CD4-positive, alpha-beta T cell (primary cell): ENCODE data around the gene PRDM16. TPM values are rescaled to one million over a fixed set of nuclear protein-coding genes. Genes with fewer than 3 reads are reported as not detected.

Experiments used
- ATAC-seq: fragments of 200-7000 bp; cut with Tn5 transposase; one replicate; pipeline ENCODE4 v1.10.0; 2022; ENCODE audit warnings: mild to moderate bottlenecking; ENCODE audit not compliant: poor library complexity
- CTCF ChIA-PET: fragments of 350-600 bp; sonication (Branson Sonifier 250); formaldehyde crosslinking; loops from one replicate; lab custom pipeline; 2021; ENCODE audit warnings: antibody characterized with exemption, inconsistent platforms; lab: Charles Lee
- POLR2A ChIA-PET: fragments of 350-600 bp; sonication (Branson Sonifier 250); formaldehyde crosslinking; loops from one replicate; lab custom pipeline; 2021; ENCODE audit warnings: antibody characterized with exemption, inconsistent platforms; lab: Charles Lee
- DNase-seq, 14 experiments: peaks; one replicate each; pipeline ENCODE4 v3.0.0-alpha.2; 2013 to 2020; ENCODE audit warnings: mixed read lengths in 2 of 14
- H3K27ac ChIP-seq, 2 donors: one replicate each; pipeline versions ENCODE4 v1.5.1 to v1.7.0; 2013; ENCODE audit warnings: low read length in 2 of 2, low read depth in 1 of 2, mild to moderate bottlenecking in 1 of 2
- H3K27me3 ChIP-seq, 2 experiments: 1 replicate in 1 of 2; 2 replicates in 1 of 2; pipeline versions ENCODE4 v1.6.1 to v1.7.0; 2013; ENCODE audit warnings: low read length in 2 of 2, control low read depth in 1 of 2, mild to moderate bottlenecking in 1 of 2, moderate library complexity in 1 of 2; ENCODE audit not compliant: insufficient read depth in 2 of 2, control insufficient read depth in 1 of 2
- H3K36me3 ChIP-seq: one replicate; pipeline ENCODE4 v1.6.1; 2013; ENCODE audit warnings: low read length, control low read depth; ENCODE audit not compliant: insufficient read depth
- H3K4me1 ChIP-seq: one replicate; pipeline ENCODE4 v1.6.1; 2013; ENCODE audit warnings: low read length, control low read depth; ENCODE audit not compliant: insufficient read depth
- H3K4me3 ChIP-seq: one replicate; pipeline ENCODE4 v1.5.1; 2013; ENCODE audit warnings: mild to moderate bottlenecking, low read length, moderate library complexity
- H3K9me3 ChIP-seq, 2 experiments: 1 replicate in 1 of 2; 2 replicates in 1 of 2; pipeline versions ENCODE4 v1.6.1 to v1.7.0; 2013; ENCODE audit warnings: low read length in 2 of 2, mild to moderate bottlenecking in 2 of 2, control low read depth in 1 of 2, moderate library complexity in 1 of 2; ENCODE audit not compliant: control insufficient read depth in 1 of 2, insufficient read depth in 1 of 2
- H3K27ac Mint-ChIP-seq: one replicate; pipeline ENCODE4 v1.8.0; 2020; ENCODE audit warnings: mixed read lengths
- H3K27me3 Mint-ChIP-seq: one replicate; pipeline ENCODE4 v1.8.0; 2021; ENCODE audit warnings: mixed read lengths
- H3K36me3 Mint-ChIP-seq: one replicate; pipeline ENCODE4 v1.8.0; 2021; ENCODE audit warnings: low read depth, mixed read lengths
- H3K4me1 Mint-ChIP-seq: one replicate; pipeline ENCODE4 v1.8.0; 2021; ENCODE audit warnings: low read depth, mixed read lengths
- H3K4me3 Mint-ChIP-seq: one replicate; pipeline ENCODE4 v1.8.0; 2020; ENCODE audit warnings: mild to moderate bottlenecking, mixed read lengths
- H3K9me3 Mint-ChIP-seq: one replicate; pipeline ENCODE4 v1.8.0; 2020; ENCODE audit warnings: mixed read lengths
- intact Hi-C, 2 experiments: fragments of 100-400 bp; cut with DNase I in 1 of 2; cut with micrococcal nuclease in 1 of 2; formaldehyde crosslinking; loops; one replicate each; pipeline versions ENCODE4 v1.15.1 to v1.9.0; 2023 to 2025; cut with DNase I, micrococcal nuclease
- total RNA-seq, 174 experiments: library from RNA in 2 of 174; stranded (reverse) in 2 of 174; gene quantifications; one replicate each; pipeline ENCODE4 v1.2.3 and lab custom pipeline; 2021 to 2026
- TF ChIP-seq, protein P1 (sequence below): fragments of 200-600 bp; IDR thresholded peaks from one replicate; pipeline ENCODE4 v1.8.0; 2022; ENCODE audit warnings: antibody characterized with exemption, mild to moderate bottlenecking

PRDM16 gene
- total RNA-seq, 2 experiments from 2014 or later, result not detected

DNA sequence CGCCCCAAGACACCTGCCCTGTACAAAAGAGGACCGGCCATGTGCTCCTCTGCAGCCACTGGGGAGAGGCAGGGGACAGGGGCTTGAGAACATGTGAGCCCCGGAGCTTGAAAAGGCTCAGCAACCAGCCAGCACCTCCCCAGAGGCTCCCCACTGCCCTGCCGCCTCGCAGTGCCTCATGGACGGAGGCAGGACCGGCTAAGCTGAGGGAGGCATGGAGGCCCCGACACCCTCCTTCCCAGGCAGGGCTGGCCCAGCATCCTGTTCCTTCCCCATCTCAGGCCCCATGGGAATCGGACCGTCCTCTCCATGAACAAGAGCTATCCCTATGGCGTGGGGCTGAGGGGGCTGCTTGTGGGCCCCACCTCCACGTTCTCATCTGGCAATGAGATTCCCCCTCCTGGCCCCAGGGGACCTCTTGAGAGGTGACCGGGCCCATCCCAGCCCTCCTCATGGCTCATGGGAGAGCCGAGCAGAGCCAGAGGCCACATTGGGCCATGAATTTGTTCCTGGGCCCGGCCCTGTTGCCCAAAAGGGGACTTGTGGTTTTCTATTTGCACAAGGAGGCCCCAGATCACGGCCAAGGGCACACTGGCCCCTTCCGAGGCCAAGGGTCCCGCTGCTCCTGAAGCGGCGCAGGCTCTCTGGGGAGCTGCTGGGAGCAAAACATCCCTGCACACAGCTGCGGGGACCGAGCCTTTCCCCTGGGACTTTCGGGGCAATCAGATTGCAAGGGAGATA is 320.3 kb downstream of the PRDM16 start:
- H3K27ac ChIP-seq, result no peak overlapping the region
- no peak overlapping the region for H3K4me3 ChIP-seq
- Mint-ChIP-seq H3K9me3 (no peaks in the 10 kb centered on the region), H3K4me1 (peaks cover 6% of the 10 kb centered on the region), H3K36me3 (no peaks in the 10 kb centered on the region), H3K27ac (no peak overlapping the region), H3K27me3 (peaks cover 21% of the 10 kb centered on the region), H3K4me3 (no peak overlapping the region)
- H3K4me1 ChIP-seq, result no peaks in the 10 kb centered on the region
- intact Hi-C loops, result no loop called here
- no peaks in the 10 kb centered on the region for H3K36me3 ChIP-seq
- peaks cover 16 to 22% of the 10 kb centered on the region in 2 experiments for H3K27me3 ChIP-seq
- TF ChIP-seq, protein P1, sequence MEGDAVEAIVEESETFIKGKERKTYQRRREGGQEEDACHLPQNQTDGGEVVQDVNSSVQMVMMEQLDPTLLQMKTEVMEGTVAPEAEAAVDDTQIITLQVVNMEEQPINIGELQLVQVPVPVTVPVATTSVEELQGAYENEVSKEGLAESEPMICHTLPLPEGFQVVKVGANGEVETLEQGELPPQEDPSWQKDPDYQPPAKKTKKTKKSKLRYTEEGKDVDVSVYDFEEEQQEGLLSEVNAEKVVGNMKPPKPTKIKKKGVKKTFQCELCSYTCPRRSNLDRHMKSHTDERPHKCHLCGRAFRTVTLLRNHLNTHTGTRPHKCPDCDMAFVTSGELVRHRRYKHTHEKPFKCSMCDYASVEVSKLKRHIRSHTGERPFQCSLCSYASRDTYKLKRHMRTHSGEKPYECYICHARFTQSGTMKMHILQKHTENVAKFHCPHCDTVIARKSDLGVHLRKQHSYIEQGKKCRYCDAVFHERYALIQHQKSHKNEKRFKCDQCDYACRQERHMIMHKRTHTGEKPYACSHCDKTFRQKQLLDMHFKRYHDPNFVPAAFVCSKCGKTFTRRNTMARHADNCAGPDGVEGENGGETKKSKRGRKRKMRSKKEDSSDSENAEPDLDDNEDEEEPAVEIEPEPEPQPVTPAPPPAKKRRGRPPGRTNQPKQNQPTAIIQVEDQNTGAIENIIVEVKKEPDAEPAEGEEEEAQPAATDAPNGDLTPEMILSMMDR, result no peak
- ChIA-PET POLR2A (no interaction called here), CTCF (no interaction called here)
- DNase-seq (no peak), ATAC-seq (no peak)
- H3K9me3 ChIP-seq, result peaks cover 0 to 5% of the 10 kb centered on the region in 2 experiments

DNA sequence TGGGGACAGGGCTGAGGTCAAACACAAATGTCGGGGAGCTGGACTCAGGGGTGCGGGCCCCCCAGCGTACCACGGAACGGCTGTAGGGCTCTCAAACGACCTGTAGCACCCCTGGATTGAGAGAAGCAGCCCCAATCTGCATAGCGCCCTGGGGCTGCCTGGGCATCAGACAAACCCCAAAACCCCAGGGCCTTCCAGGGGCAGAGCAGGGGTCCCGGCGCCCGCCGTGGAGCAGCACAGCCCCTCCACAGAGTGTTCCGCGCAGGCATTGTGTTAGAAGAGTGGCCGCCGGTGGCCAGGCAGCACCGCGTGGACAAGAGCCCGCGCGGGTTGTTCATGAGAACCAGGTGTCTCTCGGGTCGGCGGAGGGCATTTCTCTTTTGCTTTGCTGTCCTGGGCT is 321.3 kb downstream of the PRDM16 start:
- no peak for ATAC-seq
- no peak for DNase-seq
- POLR2A ChIA-PET, result no interaction called here
- H3K9me3 ChIP-seq, result peaks cover 0 to 5% of the 10 kb centered on the region in 2 experiments
- intact Hi-C loops, result no loop called here
- CTCF ChIA-PET, result no interaction called here
- H3K4me3 ChIP-seq, result no peak overlapping the region
- no peak overlapping the region for H3K4me3 Mint-ChIP-seq
- peaks cover 27% of the 10 kb centered on the region for H3K27me3 Mint-ChIP-seq
- peaks cover 6% of the 10 kb centered on the region for H3K4me1 Mint-ChIP-seq
- peaks cover 21 to 28% of the 10 kb centered on the region in 2 experiments for H3K27me3 ChIP-seq
- no peaks in the 10 kb centered on the region for H3K36me3 ChIP-seq
- no peak overlapping the region for H3K27ac ChIP-seq
- no peaks in the 10 kb centered on the region for H3K4me1 ChIP-seq
- H3K27ac Mint-ChIP-seq, result no peak overlapping the region
- no peaks in the 10 kb centered on the region for H3K9me3 Mint-ChIP-seq
- no peaks in the 10 kb centered on the region for H3K36me3 Mint-ChIP-seq
- TF ChIP-seq, protein P1, result no peak

DNA sequence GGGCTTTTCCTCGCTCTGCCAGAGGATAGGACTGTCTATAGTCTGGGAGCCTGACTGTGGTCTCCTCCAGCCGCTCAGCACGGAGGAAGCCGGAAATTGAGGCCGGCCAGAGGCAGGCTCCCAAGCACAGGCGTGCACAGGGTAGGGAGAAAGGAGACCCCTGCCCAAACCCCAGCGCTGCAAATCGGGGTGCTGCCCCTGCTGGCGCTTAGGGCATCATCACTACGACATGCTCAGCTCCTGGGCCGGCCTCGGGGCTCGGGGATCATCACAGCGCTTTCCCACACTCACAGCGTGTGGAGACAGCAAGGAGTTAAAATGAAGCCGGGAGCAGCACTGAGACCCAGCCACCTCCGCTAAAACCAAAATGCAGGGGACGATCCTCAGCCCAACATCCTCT is 322.7 kb downstream of the PRDM16 start:
- peaks cover 6% of the 10 kb centered on the region for H3K4me1 Mint-ChIP-seq
- no peak overlapping the region for H3K4me3 ChIP-seq
- H3K36me3 Mint-ChIP-seq, result no peaks in the 10 kb centered on the region
- H3K27me3 ChIP-seq, result peaks cover 26 to 37% of the 10 kb centered on the region in 2 experiments
- H3K27ac ChIP-seq, result no peak overlapping the region
- H3K36me3 ChIP-seq, result no peaks in the 10 kb centered on the region
- intact Hi-C loops, result no loop called here
- DNase-seq (no peak), ATAC-seq (no peak)
- TF ChIP-seq, protein P1, result no peak
- no peaks in the 10 kb centered on the region for H3K9me3 Mint-ChIP-seq
- CTCF ChIA-PET, result no interaction called here
- no peak overlapping the region for H3K27ac Mint-ChIP-seq
- H3K4me1 ChIP-seq, result no peaks in the 10 kb centered on the region
- POLR2A ChIA-PET, result no interaction called here
- peaks cover 0 to 12% of the 10 kb centered on the region in 2 experiments for H3K9me3 ChIP-seq
- H3K4me3 Mint-ChIP-seq, result no peak overlapping the region
- H3K27me3 Mint-ChIP-seq, result peaks cover 37% of the 10 kb centered on the region
